Activated CD4-positive, alpha-beta T cell treated with anti-CD3 and anti-CD28 coated beads for 4 hours (primary cell): ENCODE results near the gene VTN.

Experiments
- DNase-seq, 2 donors: peaks; one replicate each; pipeline ENCODE4 v3.0.0-alpha.2; 2020

The VTN gene

GRCh38 chr17:28395426-28395825 is 25.3 kb upstream of the VTN start:
- no peak for DNase-seq

GRCh38 chr17:28394337-28395116 is 24.4 kb upstream of the VTN start:
- DNase-seq: no peak

GRCh38 chr17:28392491-28392890 is 22.4 kb upstream of the VTN start:
- DNase-seq: no peak

- no peak for DNase-seq
Measured at GRCh38 chr17:28391401-28391800, 21.3 kb upstream of the VTN start.

GRCh38 chr17:28390984-28391383 is 20.9 kb upstream of the VTN start:
- no peak for DNase-seq

- no peak for DNase-seq
Measured at GRCh38 chr17:28390563-28390962, 20.5 kb upstream of the VTN start.

- no peak for DNase-seq
Measured at GRCh38 chr17:28390141-28390540, 20.0 kb upstream of the VTN start.

GRCh38 chr17:28388106-28388505 is 18.0 kb upstream of the VTN start:
- no peak for DNase-seq

GRCh38 chr17:28386391-28386790 is 16.3 kb upstream of the VTN start:
- no peak for DNase-seq

- no peak for DNase-seq
Measured at GRCh38 chr17:28385406-28385805, 15.3 kb upstream of the VTN start.

GRCh38 chr17:28385037-28385400 is 14.9 kb upstream of the VTN start:
- DNase-seq: no peak

- peak; percentile 53 to 59 for DNase-seq
Measured at GRCh38 chr17:28384281-28385036, 14.4 kb upstream of the VTN start.

GRCh38 chr17:28381141-28381825 is 11.2 kb upstream of the VTN start:
- DNase-seq: no peak

- DNase-seq: no peak
Measured at GRCh38 chr17:28379814-28380801, 10.0 kb upstream of the VTN start.

GRCh38 chr17:28372945-28373274 is 2.8 kb upstream of the VTN start:
- no peak for DNase-seq

- DNase-seq: no peak
Measured at GRCh38 chr17:28372203-28372944, 2.3 kb upstream of the VTN start.

GRCh38 chr17:28371245-28372202 is 1.4 kb upstream of the VTN start, which contains the start of gene SARM1:
TSS of gene SARM1 (plus strand) at chr17:28371694. CDS start at chr17:28372033, 339 bp downstream.
- peak; percentile 80 for DNase-seq

GRCh38 chr17:28370744-28371103 is 617 bp upstream of the VTN start:
- no peak for DNase-seq

GRCh38 chr17:28369684-28370034 is 448 bp downstream of the VTN start:
- DNase-seq: no peak

- DNase-seq: no peak
Measured at GRCh38 chr17:28368915-28369683, 1.0 kb downstream of the VTN start.
